ENCODE results near the gene IGF2.

The IGF2 gene

GRCh38 chr11:2149460-2149859 is 10.3 kb upstream of the IGF2 start:
- no peak overlapping the region for H3K27ac ChIP-seq (ENCODE audit: extremely low read depth, low read depth, low read length)
- H3K4me1 ChIP-seq (ENCODE audit: control insufficient read depth, insufficient read depth, low read length) = no peaks in the 10 kb centered on the region
- TF ChIP-seq EGR2 (tag by site-specific recombination; IDR thresholded peaks at IDR 0.05; ENCODE audit: low read depth) (peak; percentile 71; the same call in 1 of the 2 replicates), ZFHX2 (tag by site-specific recombination; conservative IDR thresholded peaks at IDR 0.05) (peak; percentile 86), SCRT2 (tag by site-specific recombination; IDR thresholded peaks at IDR 0.05) (no peak)
- H3K9me3 ChIP-seq (ENCODE audit: control insufficient read depth, insufficient read depth, low read depth, low read length) = no peaks in the 10 kb centered on the region
- ChIA-PET POLR2A (interaction anchor here (2.4 kb wide), 1 partner anchor 113 kb away, joined by 12 read pairs; no protein-coding TSS in a partner anchor), CTCF (interaction anchor here (0.6 to 10.0 kb wide), 40 partner anchors 8 to 1304 kb away, joined by 3 to 428 read pairs (median 6); partner anchors contain the start of genes H19, IFITM10 and SYT8)
- no peak overlapping the region for H3K4me3 ChIP-seq (ENCODE audit: low read depth, low read length)
- no peaks in the 10 kb centered on the region for H3K36me3 ChIP-seq (ENCODE audit: control insufficient read depth in 2 of 2, insufficient read depth in 1 of 2, low read length in 2 of 2)

DNA sequence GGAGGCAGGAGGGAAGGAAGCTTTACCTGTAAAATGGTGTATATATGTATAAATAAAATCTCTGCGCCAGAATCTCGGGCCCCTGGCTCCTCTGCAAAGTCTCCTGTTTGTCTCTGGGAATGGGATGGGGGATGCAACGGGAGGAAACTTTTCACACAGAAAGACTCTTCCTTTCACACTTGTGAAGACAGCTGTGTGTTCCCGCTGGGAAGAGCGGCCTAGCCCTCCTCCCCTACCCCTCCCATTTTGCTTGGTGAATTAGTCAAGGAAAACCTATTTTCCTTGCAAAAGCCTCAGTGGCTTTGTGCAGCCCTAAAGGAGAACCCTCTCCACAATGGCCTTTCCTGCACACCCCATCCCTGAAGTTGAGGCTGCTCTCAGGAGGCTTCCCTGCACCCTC is 9.4 kb upstream of the IGF2 start:
- Histone ChIP-seq H3K36me3 (ENCODE audit: control insufficient read depth in 2 of 2, insufficient read depth in 1 of 2, low read length in 2 of 2) (no peaks in the 10 kb centered on the region), H3K27ac (ENCODE audit: extremely low read depth, low read depth, low read length) (no peak overlapping the region), H3K4me3 (ENCODE audit: low read depth, low read length) (no peak overlapping the region), H3K9me3 (ENCODE audit: control insufficient read depth, insufficient read depth, low read depth, low read length) (no peaks in the 10 kb centered on the region), H3K4me1 (ENCODE audit: control insufficient read depth, insufficient read depth, low read length) (no peaks in the 10 kb centered on the region)
- POLR2A ChIA-PET = no interaction called here
- CTCF ChIA-PET = interaction anchor here (0.6 to 10.0 kb wide), 11 partner anchors 7 to 508 kb away, joined by 4 to 428 read pairs (median 43); no protein-coding TSS in a partner anchor
- TF ChIP-seq ZNF133 (tag by site-specific recombination; IDR thresholded peaks at IDR 0.05) (no peak), ZNF654 (tag by site-specific recombination; IDR thresholded peaks at IDR 0.05; ENCODE audit: low read depth) (no peak), ZNF549 (tag by site-specific recombination; IDR thresholded peaks at IDR 0.05) (no peak), ZNF335 (tag by site-specific recombination; conservative IDR thresholded peaks at IDR 0.05) (no peak), ZNF701 (tag by site-specific recombination; IDR thresholded peaks at IDR 0.05) (no peak), ZNF416 (tag by site-specific recombination; IDR thresholded peaks at IDR 0.05) (no peak)
- TF ChIP-seq, protein P1, sequence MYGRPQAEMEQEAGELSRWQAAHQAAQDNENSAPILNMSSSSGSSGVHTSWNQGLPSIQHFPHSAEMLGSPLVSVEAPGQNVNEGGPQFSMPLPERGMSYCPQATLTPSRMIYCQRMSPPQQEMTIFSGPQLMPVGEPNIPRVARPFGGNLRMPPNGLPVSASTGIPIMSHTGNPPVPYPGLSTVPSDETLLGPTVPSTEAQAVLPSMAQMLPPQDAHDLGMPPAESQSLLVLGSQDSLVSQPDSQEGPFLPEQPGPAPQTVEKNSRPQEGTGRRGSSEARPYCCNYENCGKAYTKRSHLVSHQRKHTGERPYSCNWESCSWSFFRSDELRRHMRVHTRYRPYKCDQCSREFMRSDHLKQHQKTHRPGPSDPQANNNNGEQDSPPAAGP (tag by site-specific recombination; IDR thresholded peaks at IDR 0.05) = no peak
- TF ChIP-seq, protein P2, sequence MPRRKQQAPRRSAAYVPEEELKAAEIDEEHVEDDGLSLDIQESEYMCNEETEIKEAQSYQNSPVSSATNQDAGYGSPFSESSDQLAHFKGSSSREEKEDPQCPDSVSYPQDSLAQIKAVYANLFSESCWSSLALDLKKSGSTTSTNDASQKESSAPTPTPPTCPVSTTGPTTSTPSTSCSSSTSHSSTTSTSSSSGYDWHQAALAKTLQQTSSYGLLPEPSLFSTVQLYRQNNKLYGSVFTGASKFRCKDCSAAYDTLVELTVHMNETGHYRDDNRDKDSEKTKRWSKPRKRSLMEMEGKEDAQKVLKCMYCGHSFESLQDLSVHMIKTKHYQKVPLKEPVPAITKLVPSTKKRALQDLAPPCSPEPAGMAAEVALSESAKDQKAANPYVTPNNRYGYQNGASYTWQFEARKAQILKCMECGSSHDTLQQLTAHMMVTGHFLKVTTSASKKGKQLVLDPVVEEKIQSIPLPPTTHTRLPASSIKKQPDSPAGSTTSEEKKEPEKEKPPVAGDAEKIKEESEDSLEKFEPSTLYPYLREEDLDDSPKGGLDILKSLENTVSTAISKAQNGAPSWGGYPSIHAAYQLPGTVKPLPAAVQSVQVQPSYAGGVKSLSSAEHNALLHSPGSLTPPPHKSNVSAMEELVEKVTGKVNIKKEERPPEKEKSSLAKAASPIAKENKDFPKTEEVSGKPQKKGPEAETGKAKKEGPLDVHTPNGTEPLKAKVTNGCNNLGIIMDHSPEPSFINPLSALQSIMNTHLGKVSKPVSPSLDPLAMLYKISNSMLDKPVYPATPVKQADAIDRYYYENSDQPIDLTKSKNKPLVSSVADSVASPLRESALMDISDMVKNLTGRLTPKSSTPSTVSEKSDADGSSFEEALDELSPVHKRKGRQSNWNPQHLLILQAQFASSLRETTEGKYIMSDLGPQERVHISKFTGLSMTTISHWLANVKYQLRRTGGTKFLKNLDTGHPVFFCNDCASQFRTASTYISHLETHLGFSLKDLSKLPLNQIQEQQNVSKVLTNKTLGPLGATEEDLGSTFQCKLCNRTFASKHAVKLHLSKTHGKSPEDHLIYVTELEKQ (tag by site-specific recombination; IDR thresholded peaks at IDR 0.05; ENCODE audit: borderline replicate concordance) = no peak
- TF ChIP-seq, protein P3, sequence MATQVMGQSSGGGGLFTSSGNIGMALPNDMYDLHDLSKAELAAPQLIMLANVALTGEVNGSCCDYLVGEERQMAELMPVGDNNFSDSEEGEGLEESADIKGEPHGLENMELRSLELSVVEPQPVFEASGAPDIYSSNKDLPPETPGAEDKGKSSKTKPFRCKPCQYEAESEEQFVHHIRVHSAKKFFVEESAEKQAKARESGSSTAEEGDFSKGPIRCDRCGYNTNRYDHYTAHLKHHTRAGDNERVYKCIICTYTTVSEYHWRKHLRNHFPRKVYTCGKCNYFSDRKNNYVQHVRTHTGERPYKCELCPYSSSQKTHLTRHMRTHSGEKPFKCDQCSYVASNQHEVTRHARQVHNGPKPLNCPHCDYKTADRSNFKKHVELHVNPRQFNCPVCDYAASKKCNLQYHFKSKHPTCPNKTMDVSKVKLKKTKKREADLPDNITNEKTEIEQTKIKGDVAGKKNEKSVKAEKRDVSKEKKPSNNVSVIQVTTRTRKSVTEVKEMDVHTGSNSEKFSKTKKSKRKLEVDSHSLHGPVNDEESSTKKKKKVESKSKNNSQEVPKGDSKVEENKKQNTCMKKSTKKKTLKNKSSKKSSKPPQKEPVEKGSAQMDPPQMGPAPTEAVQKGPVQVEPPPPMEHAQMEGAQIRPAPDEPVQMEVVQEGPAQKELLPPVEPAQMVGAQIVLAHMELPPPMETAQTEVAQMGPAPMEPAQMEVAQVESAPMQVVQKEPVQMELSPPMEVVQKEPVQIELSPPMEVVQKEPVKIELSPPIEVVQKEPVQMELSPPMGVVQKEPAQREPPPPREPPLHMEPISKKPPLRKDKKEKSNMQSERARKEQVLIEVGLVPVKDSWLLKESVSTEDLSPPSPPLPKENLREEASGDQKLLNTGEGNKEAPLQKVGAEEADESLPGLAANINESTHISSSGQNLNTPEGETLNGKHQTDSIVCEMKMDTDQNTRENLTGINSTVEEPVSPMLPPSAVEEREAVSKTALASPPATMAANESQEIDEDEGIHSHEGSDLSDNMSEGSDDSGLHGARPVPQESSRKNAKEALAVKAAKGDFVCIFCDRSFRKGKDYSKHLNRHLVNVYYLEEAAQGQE (tag by site-specific recombination; IDR thresholded peaks at IDR 0.05) = no peak

DNA sequence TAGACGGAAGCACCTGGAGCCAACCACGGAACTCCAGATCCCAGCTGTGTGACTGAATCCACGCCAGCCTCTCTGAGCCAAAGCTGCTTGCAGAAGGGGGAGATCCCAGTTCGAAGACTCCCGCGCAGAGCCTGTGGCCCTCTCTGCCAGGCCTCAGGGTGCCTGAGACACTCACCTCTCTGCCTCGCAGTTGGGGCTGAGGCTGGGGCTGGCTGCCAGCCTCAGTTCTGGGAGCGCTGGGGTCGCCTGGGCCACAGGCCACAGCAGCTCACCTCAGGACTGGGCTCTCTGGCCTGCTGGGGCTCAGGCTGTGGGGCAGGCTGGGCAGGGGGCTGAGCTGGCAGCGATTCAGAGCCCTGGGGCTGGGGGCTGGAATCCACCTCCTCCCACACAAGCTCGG is 8.2 kb upstream of the IGF2 start:
- Histone ChIP-seq H3K4me3 (ENCODE audit: low read depth, low read length) (no peak overlapping the region), H3K9me3 (ENCODE audit: control insufficient read depth, insufficient read depth, low read depth, low read length) (no peaks in the 10 kb centered on the region), H3K27ac (ENCODE audit: extremely low read depth, low read depth, low read length) (no peak overlapping the region), H3K36me3 (ENCODE audit: control insufficient read depth in 2 of 2, insufficient read depth in 1 of 2, low read length in 2 of 2) (no peaks in the 10 kb centered on the region), H3K4me1 (ENCODE audit: control insufficient read depth, insufficient read depth, low read length) (no peaks in the 10 kb centered on the region)
- ChIA-PET CTCF (interaction anchor here (0.6 to 8.9 kb wide), 9 partner anchors 9 to 495 kb away, joined by 3 to 428 read pairs (median 4); no protein-coding TSS in a partner anchor), POLR2A (no interaction called here)
- TF ChIP-seq KLF7 (tag by site-specific recombination; IDR thresholded peaks at IDR 0.05; ENCODE audit: borderline replicate concordance) (no peak), ZBTB17 (tag by site-specific recombination; IDR thresholded peaks at IDR 0.05) (no peak), ZNF501 (tag by site-specific recombination; IDR thresholded peaks at IDR 0.05) (no peak), ZNF544 (tag by site-specific recombination; IDR thresholded peaks at IDR 0.05) (no peak)
- TF ChIP-seq, protein P4, sequence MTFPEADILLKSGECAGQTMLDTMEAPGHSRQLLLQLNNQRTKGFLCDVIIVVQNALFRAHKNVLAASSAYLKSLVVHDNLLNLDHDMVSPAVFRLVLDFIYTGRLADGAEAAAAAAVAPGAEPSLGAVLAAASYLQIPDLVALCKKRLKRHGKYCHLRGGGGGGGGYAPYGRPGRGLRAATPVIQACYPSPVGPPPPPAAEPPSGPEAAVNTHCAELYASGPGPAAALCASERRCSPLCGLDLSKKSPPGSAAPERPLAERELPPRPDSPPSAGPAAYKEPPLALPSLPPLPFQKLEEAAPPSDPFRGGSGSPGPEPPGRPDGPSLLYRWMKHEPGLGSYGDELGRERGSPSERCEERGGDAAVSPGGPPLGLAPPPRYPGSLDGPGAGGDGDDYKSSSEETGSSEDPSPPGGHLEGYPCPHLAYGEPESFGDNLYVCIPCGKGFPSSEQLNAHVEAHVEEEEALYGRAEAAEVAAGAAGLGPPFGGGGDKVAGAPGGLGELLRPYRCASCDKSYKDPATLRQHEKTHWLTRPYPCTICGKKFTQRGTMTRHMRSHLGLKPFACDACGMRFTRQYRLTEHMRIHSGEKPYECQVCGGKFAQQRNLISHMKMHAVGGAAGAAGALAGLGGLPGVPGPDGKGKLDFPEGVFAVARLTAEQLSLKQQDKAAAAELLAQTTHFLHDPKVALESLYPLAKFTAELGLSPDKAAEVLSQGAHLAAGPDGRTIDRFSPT (tag by site-specific recombination; IDR thresholded peaks at IDR 0.05) = no peak
- TF ChIP-seq, protein P5, sequence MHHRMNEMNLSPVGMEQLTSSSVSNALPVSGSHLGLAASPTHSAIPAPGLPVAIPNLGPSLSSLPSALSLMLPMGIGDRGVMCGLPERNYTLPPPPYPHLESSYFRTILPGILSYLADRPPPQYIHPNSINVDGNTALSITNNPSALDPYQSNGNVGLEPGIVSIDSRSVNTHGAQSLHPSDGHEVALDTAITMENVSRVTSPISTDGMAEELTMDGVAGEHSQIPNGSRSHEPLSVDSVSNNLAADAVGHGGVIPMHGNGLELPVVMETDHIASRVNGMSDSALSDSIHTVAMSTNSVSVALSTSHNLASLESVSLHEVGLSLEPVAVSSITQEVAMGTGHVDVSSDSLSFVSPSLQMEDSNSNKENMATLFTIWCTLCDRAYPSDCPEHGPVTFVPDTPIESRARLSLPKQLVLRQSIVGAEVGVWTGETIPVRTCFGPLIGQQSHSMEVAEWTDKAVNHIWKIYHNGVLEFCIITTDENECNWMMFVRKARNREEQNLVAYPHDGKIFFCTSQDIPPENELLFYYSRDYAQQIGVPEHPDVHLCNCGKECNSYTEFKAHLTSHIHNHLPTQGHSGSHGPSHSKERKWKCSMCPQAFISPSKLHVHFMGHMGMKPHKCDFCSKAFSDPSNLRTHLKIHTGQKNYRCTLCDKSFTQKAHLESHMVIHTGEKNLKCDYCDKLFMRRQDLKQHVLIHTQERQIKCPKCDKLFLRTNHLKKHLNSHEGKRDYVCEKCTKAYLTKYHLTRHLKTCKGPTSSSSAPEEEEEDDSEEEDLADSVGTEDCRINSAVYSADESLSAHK (tag by site-specific recombination; IDR thresholded peaks at IDR 0.05) = no peak

Measured in HEK293 (cell line).